Fibroblast of mammary gland (primary cell): ENCODE measurements around the gene MMP8.
"Not testable (repeated sequence)": the region's sequence is repeated elsewhere in the genome, so short reads cannot be mapped to it uniquely, and the experiment has no call there.

Experiments used
- DNase-seq: peaks from one replicate; pipeline ENCODE4 v3.0.0-alpha.2; 2010; ENCODE audit warnings: low read depth
- H3K4me3 ChIP-seq: 2 replicates; pipeline ENCODE4 v1.5.1; 2011; ENCODE audit warnings: low read depth, mild to moderate bottlenecking, low read length, moderate library complexity; ENCODE audit not compliant: control insufficient read depth
- TF ChIP-seq, protein P1 (sequence below): conservative IDR thresholded peaks from 2 replicates; pipeline ENCODE4 v1.5.1; 2011; ENCODE audit warnings: low read depth, low read length, inconsistent platforms; ENCODE audit not compliant: control insufficient read depth, insufficient read depth

The MMP8 gene

DNA sequence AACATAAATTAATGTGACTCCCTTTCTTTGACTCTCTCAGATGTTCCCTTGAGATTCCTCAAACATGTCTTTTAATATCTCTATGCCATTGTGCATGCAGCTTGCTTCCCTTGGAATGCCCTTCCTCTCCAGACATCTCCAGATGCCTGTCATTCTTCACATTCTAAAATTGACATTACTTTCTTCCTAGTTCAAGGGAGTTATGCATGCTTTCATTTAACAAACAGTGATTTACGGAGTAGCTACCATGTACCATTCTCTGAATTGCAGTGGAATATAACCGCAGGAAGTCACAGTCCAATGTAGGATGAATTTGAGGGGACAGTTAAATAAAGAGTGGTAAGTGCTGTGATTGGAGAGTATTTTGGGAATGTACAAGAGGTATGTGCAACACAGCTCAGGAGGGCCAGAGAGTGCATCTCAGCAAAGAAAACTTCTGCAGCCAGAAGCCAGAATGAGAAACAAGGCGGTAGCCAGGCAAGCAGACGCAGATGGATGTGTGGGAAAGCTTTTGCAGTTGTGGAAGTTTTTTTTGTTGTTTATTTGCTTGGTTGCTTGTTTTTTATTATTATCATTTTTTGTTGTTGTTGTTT lies 37.0 kb upstream of the MMP8 start:
- DNase-seq, result no peak
- H3K4me3 ChIP-seq, result no peak overlapping the region
- TF ChIP-seq, protein P1, sequence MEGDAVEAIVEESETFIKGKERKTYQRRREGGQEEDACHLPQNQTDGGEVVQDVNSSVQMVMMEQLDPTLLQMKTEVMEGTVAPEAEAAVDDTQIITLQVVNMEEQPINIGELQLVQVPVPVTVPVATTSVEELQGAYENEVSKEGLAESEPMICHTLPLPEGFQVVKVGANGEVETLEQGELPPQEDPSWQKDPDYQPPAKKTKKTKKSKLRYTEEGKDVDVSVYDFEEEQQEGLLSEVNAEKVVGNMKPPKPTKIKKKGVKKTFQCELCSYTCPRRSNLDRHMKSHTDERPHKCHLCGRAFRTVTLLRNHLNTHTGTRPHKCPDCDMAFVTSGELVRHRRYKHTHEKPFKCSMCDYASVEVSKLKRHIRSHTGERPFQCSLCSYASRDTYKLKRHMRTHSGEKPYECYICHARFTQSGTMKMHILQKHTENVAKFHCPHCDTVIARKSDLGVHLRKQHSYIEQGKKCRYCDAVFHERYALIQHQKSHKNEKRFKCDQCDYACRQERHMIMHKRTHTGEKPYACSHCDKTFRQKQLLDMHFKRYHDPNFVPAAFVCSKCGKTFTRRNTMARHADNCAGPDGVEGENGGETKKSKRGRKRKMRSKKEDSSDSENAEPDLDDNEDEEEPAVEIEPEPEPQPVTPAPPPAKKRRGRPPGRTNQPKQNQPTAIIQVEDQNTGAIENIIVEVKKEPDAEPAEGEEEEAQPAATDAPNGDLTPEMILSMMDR, result no peak

DNA sequence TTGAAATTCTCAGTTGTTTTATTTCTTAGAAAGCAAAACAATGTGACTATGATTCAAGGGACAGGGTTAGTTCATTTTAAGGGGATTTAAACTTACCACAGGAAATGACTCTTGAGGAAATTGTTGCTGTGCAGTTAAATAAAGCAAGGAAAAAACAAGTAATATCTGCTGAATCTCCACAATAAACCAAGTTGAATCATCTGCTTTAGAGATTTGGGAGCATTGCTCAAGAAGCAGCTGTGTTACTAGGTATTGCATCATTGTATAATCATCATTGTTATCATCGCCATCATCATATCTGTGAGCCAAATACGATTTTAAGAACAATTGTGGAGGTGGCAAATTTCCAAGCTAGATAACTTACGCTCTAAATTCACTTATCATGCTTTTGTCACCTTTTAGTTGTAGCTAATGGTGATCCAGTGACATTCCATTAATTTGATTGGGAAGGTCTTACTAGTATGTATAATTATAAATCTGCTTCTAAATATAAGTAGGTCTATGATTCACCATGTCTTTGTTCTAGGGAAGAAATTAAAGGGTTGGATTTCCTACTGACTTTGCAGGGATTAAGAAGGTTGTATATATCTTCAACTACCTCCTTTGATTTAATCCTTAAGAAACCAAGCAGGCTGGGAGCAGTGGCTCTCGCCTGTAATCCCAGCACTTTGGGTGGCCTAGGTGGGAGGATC lies 35.7 kb upstream of the MMP8 start:
- peak; percentile 97 for DNase-seq
- no peak overlapping the region for H3K4me3 ChIP-seq
- TF ChIP-seq, protein P1, result no peak

DNA sequence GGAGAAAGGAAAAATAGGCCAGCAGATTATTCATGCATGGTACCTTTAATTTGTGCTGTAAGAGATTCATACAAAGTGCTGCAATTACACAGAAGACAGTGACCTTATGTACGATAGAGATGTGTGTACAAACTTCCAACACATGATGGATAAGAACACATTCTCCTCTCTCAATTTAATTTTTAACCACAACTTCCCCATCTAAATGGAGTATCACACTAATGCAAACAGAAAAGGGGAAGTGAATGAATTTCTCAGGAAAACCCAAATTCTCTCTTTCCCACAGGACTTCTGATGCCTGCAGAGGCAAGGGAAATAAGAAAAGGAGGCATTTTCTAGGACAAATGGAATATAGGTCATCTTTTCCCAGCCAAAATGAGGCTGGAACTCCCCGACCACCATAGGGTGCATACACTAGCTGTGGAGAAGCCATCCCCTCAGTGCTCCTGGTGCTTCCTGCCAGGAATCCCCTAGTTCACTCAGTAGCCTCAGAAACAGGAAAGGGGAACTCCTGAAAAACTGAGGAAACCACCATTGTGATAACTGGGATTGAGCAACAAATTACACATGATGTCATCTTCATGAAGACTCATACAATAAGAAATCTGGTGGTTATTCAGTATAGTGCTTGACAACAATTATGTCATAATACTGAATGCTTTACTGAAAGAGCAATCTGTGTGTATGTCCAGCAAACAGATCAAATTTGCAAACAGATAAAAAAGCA lies 33.2 kb upstream of the MMP8 start:
- TF ChIP-seq, protein P1, result no peak
- peak; percentile 65 for DNase-seq
- no peak overlapping the region for H3K4me3 ChIP-seq

DNA sequence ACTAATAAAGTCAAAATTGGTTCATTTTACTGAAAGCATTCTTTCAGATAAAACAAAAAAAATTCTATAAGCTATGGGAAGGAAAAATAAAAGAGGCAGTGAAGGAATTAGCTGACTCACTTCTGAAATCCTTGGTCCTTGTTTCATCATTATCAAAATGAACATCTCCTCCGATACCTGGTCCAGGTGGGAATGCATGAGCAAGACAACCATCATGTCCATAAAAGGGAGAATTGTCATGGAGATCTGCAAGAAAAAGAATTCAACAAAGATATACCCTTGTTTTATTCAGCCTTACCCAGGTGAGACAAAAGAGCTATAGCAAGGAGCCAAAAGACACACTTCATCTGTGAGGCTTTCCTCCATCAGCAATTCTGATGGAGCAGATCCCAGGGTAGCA lies 28.5 kb upstream of the MMP8 start:
- DNase-seq, result no peak
- TF ChIP-seq, protein P1, result no peak
- no peak overlapping the region for H3K4me3 ChIP-seq

DNA sequence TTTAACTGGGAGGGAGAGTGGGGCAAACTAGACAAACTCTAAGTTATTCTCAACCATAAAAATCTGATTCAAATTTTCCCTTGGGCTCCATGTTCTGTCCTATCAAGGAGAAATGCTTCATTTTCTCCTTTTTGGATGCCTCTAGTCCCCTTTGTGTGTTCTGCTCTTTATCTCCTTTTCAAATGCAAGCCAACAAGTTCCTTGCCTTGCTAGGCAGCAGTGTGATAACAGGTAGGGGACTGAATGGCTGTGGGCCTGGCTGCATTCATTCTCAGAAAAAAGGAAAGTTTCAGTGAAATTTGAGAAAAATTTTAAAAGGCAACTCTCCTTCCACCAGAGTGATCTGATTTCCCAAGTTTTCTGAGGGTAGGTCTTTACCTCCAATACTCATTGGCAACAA lies 26.9 kb upstream of the MMP8 start:
- TF ChIP-seq, protein P1, result no peak
- DNase-seq, result no peak
- H3K4me3 ChIP-seq, result no peak overlapping the region

DNA sequence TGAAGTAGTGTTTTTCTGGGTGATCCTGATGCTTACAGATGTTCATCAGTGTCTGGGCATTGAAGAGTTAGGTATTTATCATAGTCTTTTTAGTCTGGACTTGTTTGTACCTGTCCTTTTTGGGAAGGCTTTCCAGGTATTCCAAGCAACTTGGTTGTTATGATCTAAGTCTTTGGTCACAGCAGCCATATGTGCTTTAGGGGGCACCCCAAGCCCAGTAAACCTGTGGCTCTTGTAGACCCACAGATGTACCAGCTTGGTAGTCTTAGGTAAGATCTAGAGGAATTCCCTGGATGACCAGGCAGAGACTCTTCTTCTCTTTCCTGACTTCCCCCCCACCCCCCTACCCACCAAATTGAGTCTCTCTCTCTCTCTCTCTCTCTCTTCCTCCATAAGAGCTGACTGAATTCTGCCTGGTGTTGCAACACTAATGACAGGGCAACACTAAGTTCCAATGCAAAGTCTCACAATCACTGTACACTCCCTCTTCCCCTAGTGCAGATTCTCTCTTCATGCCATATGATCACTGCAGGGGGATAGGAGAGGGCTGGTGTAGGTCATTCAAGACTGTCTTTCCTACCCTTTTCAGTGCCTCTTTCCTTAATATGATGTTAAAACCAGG lies 24.5 kb upstream of the MMP8 start:
- TF ChIP-seq, protein P1, result no peak
- H3K4me3 ChIP-seq, result no peak overlapping the region
- no peak for DNase-seq

DNA sequence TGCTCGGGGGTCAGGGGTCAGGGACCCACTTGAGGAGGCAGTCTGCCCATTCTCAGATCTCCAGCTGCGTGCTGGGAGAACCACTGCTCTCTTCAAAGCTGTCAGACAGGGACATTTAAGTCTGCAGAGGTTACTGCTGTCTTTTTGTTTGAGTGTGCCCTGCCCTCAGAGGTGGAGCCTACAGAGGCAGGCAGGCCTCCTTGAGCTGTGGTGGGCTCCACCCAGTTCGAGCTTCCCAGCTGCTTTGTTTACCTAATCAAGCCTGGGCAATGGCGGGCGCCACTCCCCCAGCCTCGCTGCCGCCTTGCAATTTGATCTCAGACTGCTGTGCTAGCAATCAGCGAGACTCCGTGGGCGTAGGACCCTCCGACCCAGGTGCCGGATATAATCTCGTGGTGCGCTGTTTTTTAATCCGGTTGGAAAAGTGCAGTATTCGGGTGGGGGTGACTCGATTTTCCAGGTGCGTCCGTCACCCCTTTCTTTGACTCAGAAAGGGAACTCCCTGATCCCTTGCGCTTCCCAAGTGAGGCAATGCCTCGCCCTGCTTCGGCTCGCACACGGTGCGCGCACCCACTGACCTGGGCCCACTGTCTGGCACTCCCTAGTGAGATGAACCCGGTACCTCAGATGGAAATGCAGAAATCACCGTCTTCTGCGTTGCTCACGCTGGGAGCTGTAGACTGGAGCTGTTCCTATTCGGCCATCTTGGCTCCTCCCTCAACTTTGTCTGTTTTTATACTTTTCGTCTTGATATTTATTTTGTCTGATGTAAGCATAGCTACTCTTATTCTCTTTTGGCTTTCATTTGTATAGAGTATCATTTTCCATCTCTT lies 22.2 kb upstream of the MMP8 start:
- not testable (repeated sequence) for H3K4me3 ChIP-seq, DNase-seq
